GM12878 (cell line): Measurements from ENCODE around the gene ANKRD13A. TPM values are rescaled to one million over a fixed set of nuclear protein-coding genes. Genes with fewer than 3 reads are reported as not detected.

Experiments
- BCL11A ChIP-seq: IDR thresholded peaks from 2 replicates; pipeline ENCODE4 v1.6.1; 2011; ENCODE audit warnings: low read depth, low read length
- CHD1 ChIP-seq: IDR thresholded peaks from 2 replicates; pipeline ENCODE4 v1.6.1; 2012; ENCODE audit warnings: low read depth, low read length, improper control_type of control experiment
- CREB1 ChIP-seq: IDR thresholded peaks from 2 replicates; pipeline ENCODE4 v1.6.1; 2012; ENCODE audit warnings: low read depth, mild to moderate bottlenecking, inconsistent platforms
- CREM ChIP-seq: IDR thresholded peaks from 2 replicates; pipeline ENCODE4 v1.6.1; 2014; ENCODE audit warnings: antibody characterized with exemption, low read depth
- IKZF1 ChIP-seq: fragments of 450-650 bp; conservative IDR thresholded peaks from 2 replicates; pipeline ENCODE4 v1.6.1; 2017; ENCODE audit warnings: antibody characterized with exemption, mild to moderate bottlenecking
- IKZF2 ChIP-seq, 2 experiments: fragments of 450-650 bp; IDR thresholded peaks; 2 replicates each; pipeline ENCODE4 v1.6.1; 2017; ENCODE audit warnings: mild to moderate bottlenecking in 2 of 2, moderate library complexity in 2 of 2
- JUNB ChIP-seq: IDR thresholded peaks from 2 replicates; pipeline ENCODE4 v1.6.1; 2016; ENCODE audit warnings: antibody characterized with exemption, mild to moderate bottlenecking
- NR2C1 ChIP-seq: fragments of 450-650 bp; IDR thresholded peaks from 2 replicates; pipeline ENCODE4 v1.6.1; 2017; ENCODE audit warnings: antibody characterized with exemption, mild to moderate bottlenecking, moderate library complexity
- POLR2AphosphoS5 ChIP-seq: IDR thresholded peaks from 2 replicates; pipeline ENCODE4 v1.6.1; 2011; ENCODE audit warnings: mild to moderate bottlenecking, low read length, inconsistent platforms
- SIX5 ChIP-seq: IDR thresholded peaks from 2 replicates; pipeline ENCODE4 v1.6.1; 2011; ENCODE audit warnings: mild to moderate bottlenecking, low read depth, low read length, moderate library complexity; ENCODE audit not compliant: severe bottlenecking
- SMAD1 ChIP-seq: fragments of 450-650 bp; IDR thresholded peaks from 2 replicates; pipeline ENCODE4 v1.6.1; 2018; ENCODE audit warnings: mild to moderate bottlenecking, low read depth; ENCODE audit not compliant: partially characterized antibody
- SREBF1 ChIP-seq: IDR thresholded peaks from 2 replicates; pipeline ENCODE4 v1.6.1; 2012; ENCODE audit warnings: mild to moderate bottlenecking, low read length
- STAT3 ChIP-seq: IDR thresholded peaks from 2 replicates; pipeline ENCODE4 v1.6.1; 2011; ENCODE audit warnings: low read depth, low read length, improper control_type of control experiment
- TARDBP ChIP-seq: IDR thresholded peaks from 2 replicates; pipeline ENCODE4 v1.6.1; 2016; ENCODE audit warnings: borderline replicate concordance
- TCF3 ChIP-seq: IDR thresholded peaks from 2 replicates; pipeline ENCODE4 v1.6.1; 2012; ENCODE audit warnings: low read depth, mild to moderate bottlenecking, low read length, borderline replicate concordance; ENCODE audit not compliant: insufficient read depth
- YY1 ChIP-seq: IDR thresholded peaks from 2 replicates; pipeline ENCODE4 v1.6.1; 2011; ENCODE audit warnings: low read depth, mild to moderate bottlenecking, low read length
- polyA plus RNA-seq, 11 experiments: library from polyadenylated mRNA; depleted of rRNA in 4 of 11; unstranded in 6 of 11; stranded (reverse) in 5 of 11; fragments of >200 nt; fragmentation: Nextera tagmentation in 4 of 11; fragmentation: Illumina TruSeq in 1 of 11; extraction: Ambion mirVana in 4 of 11; extraction: Trizol in 1 of 11; gene quantifications; 1 replicate in 1 of 11; 2 replicates in 10 of 11; pipeline versions ENCODE4 v1.2.1 to v1.2.3, GENCODE V29; 2011 to 2016; ENCODE audit warnings: inconsistent platforms in 2 of 11, missing spikeins in 2 of 11, low read depth in 1 of 11
- total RNA-seq, 4 experiments: library from RNA; depleted of rRNA in 3 of 4; stranded (reverse); fragments of >200 nt in 3 of 4; fragmentation: Illumina TruSeq in 1 of 4; extraction: Trizol in 1 of 4; gene quantifications; 2 replicates each; pipeline versions ENCODE4 v1.2.1 to v1.2.3, GENCODE V29; 2013 to 2021
- TF ChIP-seq, protein P1 (sequence below): fragments of 450-650 bp; IDR thresholded peaks from 2 replicates; pipeline ENCODE4 v1.6.1; 2018; ENCODE audit warnings: borderline replicate concordance, mild to moderate bottlenecking; ENCODE audit not compliant: partially characterized antibody
- TF ChIP-seq, protein P2 (sequence below): fragments of 450-650 bp; IDR thresholded peaks from 2 replicates; pipeline ENCODE4 v1.6.1; 2016; ENCODE audit warnings: mild to moderate bottlenecking
- TF ChIP-seq, protein P3 (sequence below): IDR thresholded peaks from 2 replicates; pipeline ENCODE4 v1.6.1; 2012; ENCODE audit warnings: low read length, inconsistent platforms
- TF ChIP-seq, protein P4 (sequence below): IDR thresholded peaks from 2 replicates; pipeline ENCODE4 v1.6.1; 2011; ENCODE audit warnings: low read depth, mild to moderate bottlenecking, low read length, moderate library complexity, borderline replicate concordance; ENCODE audit errors: extremely low read depth
- TF ChIP-seq, protein P5 (sequence below): fragments of 450-650 bp; IDR thresholded peaks from 2 replicates; pipeline ENCODE4 v1.6.1; 2017; ENCODE audit warnings: mild to moderate bottlenecking, low read depth, inconsistent platforms; ENCODE audit not compliant: poor library complexity, severe bottlenecking
- TF ChIP-seq, protein P6 (sequence below): fragments of 450-650 bp; conservative IDR thresholded peaks from 2 replicates; pipeline ENCODE4 v1.6.1; 2017; ENCODE audit warnings: mild to moderate bottlenecking, moderate library complexity

The ANKRD13A gene
- total and polyA plus RNA-seq, 10 of the 15 experiments (the other 5 are each of a cell fraction or from before 2014, with no cell fraction given), result 10.2 to 93.4 (median 76.5) TPM

DNA sequence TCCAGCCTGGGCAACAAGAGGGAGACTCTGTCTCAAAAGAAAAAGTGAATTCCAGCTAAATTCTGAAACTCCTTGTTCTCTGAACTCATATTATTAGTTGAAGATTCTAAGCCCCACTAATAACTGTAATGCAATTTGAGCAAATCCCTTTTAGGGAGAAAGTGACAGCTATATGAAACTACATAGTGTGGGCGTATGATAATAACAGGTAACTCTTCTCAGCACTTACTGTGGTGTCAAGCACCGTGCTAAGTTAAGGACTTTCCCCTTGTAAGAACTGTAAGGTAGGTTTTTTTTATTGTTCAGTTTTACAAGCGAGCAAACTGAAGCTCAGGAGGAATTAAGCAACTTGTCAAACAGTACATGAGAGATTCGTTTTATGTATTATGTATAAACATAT is 5.4 kb downstream of the ANKRD13A start (continued):
- TF ChIP-seq, protein P1, sequence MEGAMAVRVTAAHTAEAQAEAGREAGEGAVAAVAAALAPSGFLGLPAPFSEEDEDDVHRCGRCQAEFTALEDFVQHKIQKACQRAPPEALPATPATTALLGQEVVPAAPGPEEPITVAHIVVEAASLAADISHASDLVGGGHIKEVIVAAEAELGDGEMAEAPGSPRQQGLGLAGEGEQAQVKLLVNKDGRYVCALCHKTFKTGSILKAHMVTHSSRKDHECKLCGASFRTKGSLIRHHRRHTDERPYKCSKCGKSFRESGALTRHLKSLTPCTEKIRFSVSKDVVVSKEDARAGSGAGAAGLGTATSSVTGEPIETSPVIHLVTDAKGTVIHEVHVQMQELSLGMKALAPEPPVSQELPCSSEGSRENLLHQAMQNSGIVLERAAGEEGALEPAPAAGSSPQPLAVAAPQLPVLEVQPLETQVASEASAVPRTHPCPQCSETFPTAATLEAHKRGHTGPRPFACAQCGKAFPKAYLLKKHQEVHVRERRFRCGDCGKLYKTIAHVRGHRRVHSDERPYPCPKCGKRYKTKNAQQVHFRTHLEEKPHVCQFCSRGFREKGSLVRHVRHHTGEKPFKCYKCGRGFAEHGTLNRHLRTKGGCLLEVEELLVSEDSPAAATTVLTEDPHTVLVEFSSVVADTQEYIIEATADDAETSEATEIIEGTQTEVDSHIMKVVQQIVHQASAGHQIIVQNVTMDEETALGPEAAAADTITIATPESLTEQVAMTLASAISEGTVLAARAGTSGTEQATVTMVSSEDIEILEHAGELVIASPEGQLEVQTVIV, result no peak
- TF ChIP-seq CREB1, result 0 out of 2 replicates have a peak, but pooled peaks have one; percentile 56
- TF ChIP-seq, protein P2, sequence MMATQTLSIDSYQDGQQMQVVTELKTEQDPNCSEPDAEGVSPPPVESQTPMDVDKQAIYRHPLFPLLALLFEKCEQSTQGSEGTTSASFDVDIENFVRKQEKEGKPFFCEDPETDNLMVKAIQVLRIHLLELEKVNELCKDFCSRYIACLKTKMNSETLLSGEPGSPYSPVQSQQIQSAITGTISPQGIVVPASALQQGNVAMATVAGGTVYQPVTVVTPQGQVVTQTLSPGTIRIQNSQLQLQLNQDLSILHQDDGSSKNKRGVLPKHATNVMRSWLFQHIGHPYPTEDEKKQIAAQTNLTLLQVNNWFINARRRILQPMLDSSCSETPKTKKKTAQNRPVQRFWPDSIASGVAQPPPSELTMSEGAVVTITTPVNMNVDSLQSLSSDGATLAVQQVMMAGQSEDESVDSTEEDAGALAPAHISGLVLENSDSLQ, result peak; percentile 63; the same call in 1 of the 2 replicates
- no peak for TF ChIP-seq YY1
- no peak for TF ChIP-seq TCF3
- TF ChIP-seq, protein P3, sequence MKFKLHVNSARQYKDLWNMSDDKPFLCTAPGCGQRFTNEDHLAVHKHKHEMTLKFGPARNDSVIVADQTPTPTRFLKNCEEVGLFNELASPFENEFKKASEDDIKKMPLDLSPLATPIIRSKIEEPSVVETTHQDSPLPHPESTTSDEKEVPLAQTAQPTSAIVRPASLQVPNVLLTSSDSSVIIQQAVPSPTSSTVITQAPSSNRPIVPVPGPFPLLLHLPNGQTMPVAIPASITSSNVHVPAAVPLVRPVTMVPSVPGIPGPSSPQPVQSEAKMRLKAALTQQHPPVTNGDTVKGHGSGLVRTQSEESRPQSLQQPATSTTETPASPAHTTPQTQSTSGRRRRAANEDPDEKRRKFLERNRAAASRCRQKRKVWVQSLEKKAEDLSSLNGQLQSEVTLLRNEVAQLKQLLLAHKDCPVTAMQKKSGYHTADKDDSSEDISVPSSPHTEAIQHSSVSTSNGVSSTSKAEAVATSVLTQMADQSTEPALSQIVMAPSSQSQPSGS, result peak; percentile 74; the same call in 1 of the 2 replicates
- no peak for TF ChIP-seq NR2C1
- TF ChIP-seq, protein P4, sequence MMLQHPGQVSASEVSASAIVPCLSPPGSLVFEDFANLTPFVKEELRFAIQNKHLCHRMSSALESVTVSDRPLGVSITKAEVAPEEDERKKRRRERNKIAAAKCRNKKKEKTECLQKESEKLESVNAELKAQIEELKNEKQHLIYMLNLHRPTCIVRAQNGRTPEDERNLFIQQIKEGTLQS, result no peak
- no peak for TF ChIP-seq POLR2AphosphoS5
- no peak for TF ChIP-seq TARDBP
- peak; percentile 56; the same call in 1 of the 2 replicates for TF ChIP-seq CREM
- TF ChIP-seq, protein P5, sequence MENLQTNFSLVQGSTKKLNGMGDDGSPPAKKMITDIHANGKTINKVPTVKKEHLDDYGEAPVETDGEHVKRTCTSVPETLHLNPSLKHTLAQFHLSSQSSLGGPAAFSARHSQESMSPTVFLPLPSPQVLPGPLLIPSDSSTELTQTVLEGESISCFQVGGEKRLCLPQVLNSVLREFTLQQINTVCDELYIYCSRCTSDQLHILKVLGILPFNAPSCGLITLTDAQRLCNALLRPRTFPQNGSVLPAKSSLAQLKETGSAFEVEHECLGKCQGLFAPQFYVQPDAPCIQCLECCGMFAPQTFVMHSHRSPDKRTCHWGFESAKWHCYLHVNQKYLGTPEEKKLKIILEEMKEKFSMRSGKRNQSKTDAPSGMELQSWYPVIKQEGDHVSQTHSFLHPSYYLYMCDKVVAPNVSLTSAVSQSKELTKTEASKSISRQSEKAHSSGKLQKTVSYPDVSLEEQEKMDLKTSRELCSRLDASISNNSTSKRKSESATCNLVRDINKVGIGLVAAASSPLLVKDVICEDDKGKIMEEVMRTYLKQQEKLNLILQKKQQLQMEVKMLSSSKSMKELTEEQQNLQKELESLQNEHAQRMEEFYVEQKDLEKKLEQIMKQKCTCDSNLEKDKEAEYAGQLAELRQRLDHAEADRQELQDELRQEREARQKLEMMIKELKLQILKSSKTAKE, result peak; percentile 65
- TF ChIP-seq CHD1, result no peak
- TF ChIP-seq IKZF2 (IDR thresholded peaks at IDR 0.05), result peak; percentile 57 to 68; a peak in 2 of 4 replicates
- no peak for TF ChIP-seq SREBF1
- no peak for TF ChIP-seq STAT3
- no peak for TF ChIP-seq SIX5
- peak; percentile 22; the same call in 1 of the 2 replicates for TF ChIP-seq BCL11A
- no peak for TF ChIP-seq SMAD1
- peak; percentile 86 for TF ChIP-seq JUNB
- TF ChIP-seq, protein P6, sequence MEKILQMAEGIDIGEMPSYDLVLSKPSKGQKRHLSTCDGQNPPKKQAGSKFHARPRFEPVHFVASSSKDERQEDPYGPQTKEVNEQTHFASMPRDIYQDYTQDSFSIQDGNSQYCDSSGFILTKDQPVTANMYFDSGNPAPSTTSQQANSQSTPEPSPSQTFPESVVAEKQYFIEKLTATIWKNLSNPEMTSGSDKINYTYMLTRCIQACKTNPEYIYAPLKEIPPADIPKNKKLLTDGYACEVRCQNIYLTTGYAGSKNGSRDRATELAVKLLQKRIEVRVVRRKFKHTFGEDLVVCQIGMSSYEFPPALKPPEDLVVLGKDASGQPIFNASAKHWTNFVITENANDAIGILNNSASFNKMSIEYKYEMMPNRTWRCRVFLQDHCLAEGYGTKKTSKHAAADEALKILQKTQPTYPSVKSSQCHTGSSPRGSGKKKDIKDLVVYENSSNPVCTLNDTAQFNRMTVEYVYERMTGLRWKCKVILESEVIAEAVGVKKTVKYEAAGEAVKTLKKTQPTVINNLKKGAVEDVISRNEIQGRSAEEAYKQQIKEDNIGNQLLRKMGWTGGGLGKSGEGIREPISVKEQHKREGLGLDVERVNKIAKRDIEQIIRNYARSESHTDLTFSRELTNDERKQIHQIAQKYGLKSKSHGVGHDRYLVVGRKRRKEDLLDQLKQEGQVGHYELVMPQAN, result no peak
- peak; percentile 50; the same call in 1 of the 2 replicates for TF ChIP-seq IKZF1
